Thyroid gland (tissue), 4 donors: ENCODE measurements around the gene ADM2. TPM values are rescaled to one million over a fixed set of nuclear protein-coding genes. Genes with fewer than 3 reads are reported as not detected.

Source experiments
- DNase-seq, 2 donors: peaks; one replicate each; pipeline ENCODE4 v3.0.0-alpha.2; 2019
- H3K27ac ChIP-seq, 3 donors: fragments of 200-600 bp; sonication (generic); 1 replicate in 2 of 3; 2 replicates in 1 of 3; pipeline ENCODE4 v1.5.1; 2016 to 2019; ENCODE audit warnings: mild to moderate bottlenecking in 1 of 3, moderate library complexity in 1 of 3
- H3K27me3 ChIP-seq: fragments of 200-600 bp; sonication (generic); one replicate; pipeline ENCODE4 v1.5.1; 2019
- H3K36me3 ChIP-seq, 2 donors: fragments of 200-600 bp; sonication (generic); one replicate each; pipeline ENCODE4 v1.5.1; 2016 to 2019
- H3K4me1 ChIP-seq, 2 donors: fragments of 200-600 bp; sonication (generic); one replicate each; pipeline ENCODE4 v1.5.1; 2017 to 2019
- H3K4me3 ChIP-seq, 3 donors: fragments of 200-600 bp; sonication (generic); replicated peaks in 1 of 3; 1 replicate in 2 of 3; 2 replicates in 1 of 3; pipeline ENCODE4 v1.5.1; 2016; ENCODE audit warnings: mild to moderate bottlenecking in 1 of 3
- H3K9me3 ChIP-seq: fragments of 200-600 bp; sonication (generic); one replicate; pipeline ENCODE4 v1.5.1; 2017
- CTCF ChIP-seq, 6 experiments: fragments of 200-600 bp in 3 of 6; fragments of 450-650 bp in 3 of 6; sonication (generic) in 3 of 6; IDR thresholded peaks; one replicate each; pipeline ENCODE4 v1.5.1; 2016 to 2019; ENCODE audit warnings: antibody characterized with exemption in 6 of 6, mild to moderate bottlenecking in 2 of 6, inconsistent platforms in 1 of 6, moderate library complexity in 1 of 6
- POLR2A ChIP-seq, 2 donors: fragments of 450-650 bp; IDR thresholded peaks; one replicate each; pipeline ENCODE4 v1.6.1; 2017; ENCODE audit warnings: antibody characterized with exemption in 2 of 2, mild to moderate bottlenecking in 2 of 2, moderate library complexity in 1 of 2
- WGBS, 2 donors: methylation state at CpG; one replicate each; pipeline ENCODE4 v1.1.5; 2017; 5-methylcytosine and 5-hydroxymethylcytosine counted together
- intact Hi-C: fragments of 100-400 bp; cut with DNase I; formaldehyde crosslinking; loops from one replicate; pipeline ENCODE4 v1.15.1; 2023
- total RNA-seq, 4 donors: library from RNA; depleted of rRNA; stranded (reverse); fragments of >200 nt; gene quantifications; one replicate each; pipeline ENCODE4 v1.2.3, GENCODE V29; 2016

ADM2 gene
- total RNA-seq, 4 donors from 2014 or later: 5.2 to 23.5 (median 6.6) TPM

GRCh38 chr22:50508897-50509296 lies 27.6 kb downstream of the ADM2 start:
- H3K4me1 ChIP-seq: peaks cover 9 to 16% of the 10 kb centered on the region in 2 donors
- TF ChIP-seq CTCF (IDR thresholded peaks at IDR 0.05): no peak
- TF ChIP-seq POLR2A (IDR thresholded peaks at IDR 0.05): no peak
- H3K27ac ChIP-seq: peak overlapping the region in 2 of 3 donors; percentile 89 to 92
- H3K4me3 ChIP-seq: peak overlapping the region in 1 of 3 donors; percentile 82
- H3K36me3 ChIP-seq: peaks cover 10 to 13% of the 10 kb centered on the region in 2 donors
- no peaks in the 10 kb centered on the region for H3K27me3 ChIP-seq
- WGBS, 2 donors: 11 to 14% methylated on average over 3 of the region's 3 CpGs
- H3K9me3 ChIP-seq: no peaks in the 10 kb centered on the region
- no peak for DNase-seq
- intact Hi-C loops: loop anchor here (10.0 kb wide), 1 partner anchor 264 kb away; the partner anchor contains the start of gene TUBGCP6

GRCh38 chr22:50513175-50513574 lies 31.8 kb downstream of the ADM2 start:
- no peak for DNase-seq
- Histone ChIP-seq H3K9me3 (no peaks in the 10 kb centered on the region), H3K4me1 (peaks cover 0 to 6% of the 10 kb centered on the region in 2 donors), H3K27me3 (no peaks in the 10 kb centered on the region), H3K27ac (no peak overlapping the region), H3K36me3 (peaks cover 8 to 13% of the 10 kb centered on the region in 2 donors), H3K4me3 (no peak overlapping the region)
- WGBS, 2 donors: 93 to 98% methylated on average over 14 to 15 of the region's 15 CpGs
- TF ChIP-seq CTCF (IDR thresholded peaks at IDR 0.05): no peak
- TF ChIP-seq POLR2A (IDR thresholded peaks at IDR 0.05): no peak
- intact Hi-C loops: no loop called here

GRCh38 chr22:50516068-50516467 lies 34.7 kb downstream of the ADM2 start:
- Histone ChIP-seq H3K27ac (no peak overlapping the region), H3K4me1 (no peaks in the 10 kb centered on the region), H3K36me3 (peaks cover 8 to 22% of the 10 kb centered on the region in 2 donors), H3K9me3 (no peaks in the 10 kb centered on the region), H3K4me3 (no peak overlapping the region), H3K27me3 (no peaks in the 10 kb centered on the region)
- 87 to 89% methylated on average over 8 of the region's 8 CpGs for WGBS, 2 donors
- intact Hi-C loops: no loop called here
- TF ChIP-seq CTCF (IDR thresholded peaks at IDR 0.05) (no peak), POLR2A (IDR thresholded peaks at IDR 0.05) (no peak)
- no peak for DNase-seq

GRCh38 chr22:50516891-50517290 lies 35.5 kb downstream of the ADM2 start:
- Histone ChIP-seq H3K27me3 (no peaks in the 10 kb centered on the region), H3K4me1 (no peaks in the 10 kb centered on the region), H3K9me3 (no peaks in the 10 kb centered on the region), H3K36me3 (peaks cover 12 to 25% of the 10 kb centered on the region in 2 donors), H3K27ac (no peak overlapping the region), H3K4me3 (no peak overlapping the region)
- no peak for TF ChIP-seq POLR2A (IDR thresholded peaks at IDR 0.05)
- no peak for TF ChIP-seq CTCF (IDR thresholded peaks at IDR 0.05)
- intact Hi-C loops: no loop called here
- DNase-seq: no peak
- 82 to 91% methylated on average over 10 to 16 of the region's 16 CpGs for WGBS, 2 donors

- H3K27ac ChIP-seq: no peak overlapping the region
- DNase-seq: no peak
- H3K27me3 ChIP-seq: no peaks in the 10 kb centered on the region
- intact Hi-C loops: no loop called here
- no peaks in the 10 kb centered on the region for H3K4me1 ChIP-seq
- H3K36me3 ChIP-seq: peaks cover 19 to 33% of the 10 kb centered on the region in 2 donors
- TF ChIP-seq POLR2A (IDR thresholded peaks at IDR 0.05) (no peak), CTCF (IDR thresholded peaks at IDR 0.05) (no peak)
- H3K4me3 ChIP-seq: no peak overlapping the region
- H3K9me3 ChIP-seq: no peaks in the 10 kb centered on the region
- WGBS, 2 donors: 88 to 95% methylated on average over 3 to 17 of the region's 20 CpGs
Observed at GRCh38 chr22:50517495-50518260, 36.3 kb downstream of the ADM2 start.
